ENCODE data around the gene CD81. TPM values are rescaled to one million over a fixed set of nuclear protein-coding genes. Genes with fewer than 3 reads are reported as not detected.

The CD81 gene
- total RNA-seq, 1 donor from 2014 or later, result 299 TPM

DNA sequence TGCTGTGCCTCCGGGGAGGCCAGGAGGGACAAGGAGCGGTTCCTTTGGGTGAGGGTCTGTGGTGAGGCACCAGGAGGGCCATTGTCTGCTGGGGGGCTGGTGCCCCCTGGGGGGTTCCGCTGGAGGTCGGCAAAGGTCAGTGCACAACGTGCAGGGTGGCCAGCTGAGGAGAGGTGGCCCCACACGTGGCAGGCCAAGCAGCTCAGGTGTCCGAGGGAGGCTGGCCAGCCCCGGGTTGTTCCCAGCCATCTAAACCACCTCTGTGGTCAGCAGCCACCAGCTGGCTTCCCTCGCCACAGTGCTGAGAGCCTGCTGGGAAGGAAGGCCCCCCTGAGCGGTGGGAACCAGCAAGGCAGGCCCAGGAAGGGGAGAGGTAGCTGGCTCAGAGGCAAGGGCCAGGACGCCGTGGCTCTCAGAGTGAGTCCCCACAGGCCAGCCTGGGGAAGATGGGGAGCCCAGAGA, 27.7 kb downstream of the CD81 start:
- DNase-seq, result no peak

GRCh38 chr11:2406451-2406850, 29.3 kb downstream of the CD81 start:
- DNase-seq, result no peak

GRCh38 chr11:2406878-2407410, 29.8 kb downstream of the CD81 start:
- no peak for DNase-seq

DNA sequence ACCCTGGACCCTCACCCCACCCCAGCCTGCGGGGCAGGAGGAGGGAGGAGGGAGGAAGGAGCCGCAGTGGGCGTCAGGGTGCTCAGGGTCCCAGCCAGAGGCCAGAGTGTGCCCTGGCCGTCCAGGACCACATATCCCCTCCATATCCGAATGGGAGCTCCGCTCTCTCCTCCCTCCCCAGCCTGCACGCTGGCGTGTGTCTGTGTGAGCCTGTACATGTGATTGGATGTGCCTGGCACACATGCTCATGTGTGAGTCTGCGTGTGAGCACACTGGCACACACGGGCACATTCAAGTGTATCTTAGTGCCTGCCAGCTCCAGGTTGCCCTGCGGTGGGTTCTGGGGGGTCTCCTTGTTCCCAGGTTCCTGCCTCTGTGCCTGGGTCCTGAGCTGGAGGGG, 31.6 kb downstream of the CD81 start:
- no peak for DNase-seq

DNA sequence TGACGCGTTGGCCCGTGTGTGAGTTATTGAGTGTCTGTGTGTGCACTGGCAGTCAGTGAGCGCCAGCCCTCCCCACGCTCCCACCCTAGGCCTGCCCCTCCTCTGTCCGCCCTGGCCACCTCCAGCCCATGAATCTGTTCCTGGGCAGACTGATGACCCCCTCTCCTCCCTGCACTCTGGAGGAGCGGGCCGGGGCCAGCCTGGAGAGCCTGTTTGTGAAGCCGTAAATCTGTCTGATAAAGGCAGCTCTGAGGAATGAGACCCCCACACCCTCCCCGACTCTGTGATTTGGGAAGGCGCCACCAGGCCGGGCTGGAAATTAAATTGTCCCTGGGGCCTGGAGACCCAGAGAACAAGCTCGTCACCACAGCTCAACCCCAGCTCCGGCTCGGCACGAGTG, 32.0 kb downstream of the CD81 start:
- DNase-seq, result no peak

DNA sequence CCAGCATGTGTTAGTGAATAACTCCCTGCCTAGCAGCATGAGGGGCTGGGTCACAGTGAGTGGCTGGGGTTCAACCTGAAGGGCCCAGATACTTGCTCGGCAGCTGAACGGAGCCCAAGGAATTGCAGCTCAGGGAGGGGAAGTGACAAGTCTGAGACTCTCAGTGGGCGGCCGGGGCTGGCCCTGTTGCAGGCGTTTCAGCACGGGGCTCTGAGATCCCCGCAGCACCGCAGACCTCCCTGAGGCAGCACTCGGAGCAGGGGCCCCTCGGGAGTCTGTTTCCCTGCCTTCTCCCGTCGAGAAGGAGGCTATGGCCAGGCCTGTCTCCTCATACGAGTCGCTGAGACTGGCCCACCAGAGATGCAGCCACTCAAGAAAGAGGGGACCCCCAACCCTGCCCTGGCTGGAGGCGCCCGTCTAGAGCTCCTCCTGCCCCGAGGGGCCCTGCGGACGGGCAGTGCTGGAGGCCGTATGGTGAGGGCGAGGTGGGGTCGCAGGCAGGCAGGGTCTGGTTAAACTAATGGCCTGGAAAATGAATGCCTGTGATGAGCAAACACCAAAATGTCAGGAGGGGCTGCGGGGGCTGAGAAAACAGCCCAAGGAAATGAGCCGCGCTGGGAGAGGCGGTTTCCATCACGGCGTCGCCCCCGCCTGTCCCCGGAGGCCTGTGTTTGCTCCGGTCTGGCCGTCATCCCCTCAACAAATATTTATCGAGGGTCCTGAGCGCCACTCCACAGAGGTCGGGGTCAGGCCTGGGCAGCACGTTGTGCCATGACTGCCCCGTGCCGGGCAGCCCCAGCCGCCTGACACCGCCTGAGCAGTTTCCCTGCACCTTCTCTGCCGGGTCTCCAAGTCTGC, 32.7 kb downstream of the CD81 start:
- DNase-seq, result no peak

GRCh38 chr11:2410616-2411015, 33.5 kb downstream of the CD81 start:
- no peak for DNase-seq

- no peak for DNase-seq
These were observed 34.6 kb downstream of the CD81 start for GRCh38 chr11:2411446-2412305.

GRCh38 chr11:2412323-2412722, 35.2 kb downstream of the CD81 start:
- no peak for DNase-seq

DNA sequence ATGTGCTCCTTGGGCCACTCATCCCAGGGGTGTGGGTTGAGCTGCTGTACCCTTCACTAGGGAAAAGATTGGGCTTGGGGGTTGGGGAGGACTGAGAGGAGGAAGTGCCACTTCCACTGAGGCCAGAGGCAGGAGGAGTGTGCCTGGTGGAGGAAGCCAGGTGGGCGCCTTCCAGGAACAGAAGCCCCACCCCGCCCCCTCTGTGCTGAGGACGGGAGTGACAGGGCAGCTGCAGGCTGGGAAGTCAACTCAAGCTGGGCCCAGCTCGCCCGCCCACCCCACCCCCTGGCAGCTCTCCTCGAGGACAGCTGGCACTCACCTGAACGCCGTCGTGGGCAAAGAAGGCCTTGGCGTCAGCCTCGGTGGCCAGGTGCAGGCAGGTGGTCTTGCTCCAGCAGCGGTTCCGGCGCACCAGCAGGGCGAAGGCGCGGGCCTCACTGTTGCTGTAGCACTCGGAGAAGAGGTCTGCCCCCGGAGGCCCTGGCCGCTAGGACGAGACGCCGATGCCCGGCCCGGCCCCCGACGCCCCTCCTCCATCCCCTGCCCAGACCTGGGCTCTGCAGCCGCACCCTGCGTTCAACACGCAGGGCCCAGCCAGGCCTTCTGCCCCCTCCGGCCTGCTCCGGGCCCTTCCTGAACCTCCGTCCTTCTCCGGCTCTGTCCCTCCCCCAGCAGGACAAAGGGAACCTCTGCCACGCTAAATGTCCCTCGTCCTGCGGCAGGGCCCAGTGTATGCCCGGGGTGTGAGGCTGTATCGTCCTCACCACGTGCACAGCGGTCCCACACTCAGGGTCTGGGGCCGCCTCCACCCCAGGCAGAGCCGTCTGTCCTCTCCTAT, 36.9 kb downstream of the CD81 start:
- DNase-seq, result no peak

DNA sequence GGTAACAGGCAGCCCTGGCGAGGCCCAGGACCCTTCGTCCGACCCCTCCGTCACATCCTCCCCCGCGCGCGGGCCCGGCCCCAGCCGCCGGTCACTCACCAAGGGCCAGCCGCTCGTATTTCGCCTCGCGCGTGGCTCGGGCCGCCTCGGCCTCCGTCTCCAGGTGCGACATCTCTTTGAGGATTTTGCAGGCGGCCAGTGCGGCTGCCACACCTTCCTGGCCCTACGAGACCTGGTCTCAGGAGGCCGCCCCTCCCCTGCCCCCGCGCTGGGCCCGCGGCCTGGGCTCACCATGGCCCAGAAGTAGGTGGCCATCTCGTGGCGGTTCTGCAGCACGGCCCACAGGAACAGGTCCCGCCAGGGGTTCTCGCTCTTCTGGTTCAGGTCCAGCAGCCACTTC, 37.5 kb downstream of the CD81 start:
- DNase-seq, result no peak

GRCh38 chr11:2415171-2415570, 38.1 kb downstream of the CD81 start:
- no peak for DNase-seq

DNA sequence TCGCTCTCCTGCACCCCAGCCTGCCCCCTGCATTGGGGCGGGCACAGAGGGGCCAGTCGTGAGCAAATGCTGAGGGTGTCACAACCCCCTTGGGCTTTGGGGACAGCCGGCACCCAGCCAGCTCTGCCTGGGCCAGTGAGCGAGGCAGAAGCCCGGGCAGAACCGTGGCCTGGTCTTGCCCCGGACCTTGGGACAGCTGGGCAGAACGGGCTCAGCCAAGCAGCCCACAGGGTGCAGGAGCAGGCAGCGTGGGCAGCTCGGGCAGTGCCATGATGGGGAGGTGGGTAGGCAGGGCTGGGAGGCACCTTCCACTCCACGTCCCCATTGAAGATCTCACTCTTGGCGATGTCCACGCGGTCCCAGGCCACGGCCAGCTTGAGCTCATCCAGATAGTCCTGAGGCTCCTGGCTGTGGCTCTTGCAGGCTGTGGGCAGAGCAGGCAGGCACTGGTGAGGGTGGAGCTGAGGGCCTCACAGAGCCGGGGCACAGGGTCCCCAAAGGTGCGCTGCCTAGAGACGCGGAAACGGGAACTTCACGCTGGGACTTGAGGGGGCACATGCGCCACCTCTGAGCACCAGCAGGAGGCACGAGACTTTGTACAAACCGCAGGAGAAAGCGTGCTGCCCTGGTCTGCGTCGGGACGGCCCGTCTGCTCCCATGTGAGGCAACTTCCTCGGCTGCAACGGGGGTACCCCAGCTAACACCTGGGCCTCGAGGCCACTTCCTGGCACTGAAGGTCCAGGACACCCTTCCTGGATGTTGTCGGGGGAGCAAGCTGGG, 38.7 kb downstream of the CD81 start:
- no peak for DNase-seq

DNA sequence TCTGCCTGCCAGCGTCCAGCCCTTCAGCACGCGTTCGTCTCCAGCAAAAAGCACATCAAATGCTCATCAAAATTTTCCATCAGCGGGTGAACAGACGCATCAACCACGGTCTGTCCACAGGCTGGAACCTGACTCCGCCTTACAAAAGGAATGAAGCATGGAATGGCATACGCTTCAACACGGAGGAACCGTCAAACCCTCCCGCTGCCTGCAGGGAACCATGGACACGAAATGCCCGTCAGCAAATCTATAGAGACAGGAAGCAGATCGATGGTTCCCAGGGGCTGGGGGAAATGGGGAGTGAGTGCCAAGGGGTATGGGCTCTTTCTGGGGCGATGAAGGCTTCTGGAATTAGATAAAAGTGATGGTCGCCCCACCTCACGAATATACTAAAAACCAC, 39.7 kb downstream of the CD81 start:
- DNase-seq, result no peak

DNA sequence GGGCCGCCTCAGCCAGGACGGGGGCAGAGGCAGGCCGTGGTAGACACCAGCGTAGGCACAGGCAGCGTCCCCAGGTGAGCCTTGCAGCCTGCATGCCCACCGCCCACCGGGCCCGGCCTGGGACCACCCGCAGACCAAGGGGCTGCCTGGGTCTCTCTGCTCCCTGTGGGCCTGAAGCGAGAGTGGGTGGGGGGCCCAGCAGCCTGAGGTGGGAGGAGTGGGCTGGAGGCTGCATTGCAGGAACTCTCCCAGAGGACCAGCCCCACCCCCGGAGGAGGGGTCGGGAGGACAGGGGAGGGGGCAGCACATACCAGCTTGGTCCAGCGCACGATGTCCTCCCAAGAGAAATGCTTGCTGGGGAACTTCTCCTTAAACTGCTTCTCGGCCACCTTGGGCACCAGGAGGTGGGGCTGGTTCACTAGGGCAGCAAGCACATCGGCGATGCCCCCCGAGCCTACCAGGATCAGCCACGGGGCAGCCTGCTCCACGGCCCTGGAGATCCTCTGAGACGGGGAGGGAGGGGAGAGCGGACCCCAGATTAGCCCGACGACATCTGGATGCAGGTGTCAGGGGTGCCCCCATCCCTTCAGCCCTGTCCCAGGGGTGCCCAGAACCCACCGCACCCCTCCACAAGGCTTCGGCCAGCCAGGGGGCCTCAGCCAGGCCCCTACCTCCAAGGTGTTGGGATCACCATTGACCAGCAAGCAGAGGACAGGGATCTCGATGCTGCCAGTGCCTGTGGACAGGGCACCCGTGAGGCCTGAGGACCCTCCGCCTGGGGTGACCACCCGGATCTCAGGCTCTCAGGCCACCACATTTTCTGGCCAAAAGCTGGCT, 41.0 kb downstream of the CD81 start:
- no peak for DNase-seq

GRCh38 chr11:2418693-2419360, 41.7 kb downstream of the CD81 start:
- no peak for DNase-seq

DNA sequence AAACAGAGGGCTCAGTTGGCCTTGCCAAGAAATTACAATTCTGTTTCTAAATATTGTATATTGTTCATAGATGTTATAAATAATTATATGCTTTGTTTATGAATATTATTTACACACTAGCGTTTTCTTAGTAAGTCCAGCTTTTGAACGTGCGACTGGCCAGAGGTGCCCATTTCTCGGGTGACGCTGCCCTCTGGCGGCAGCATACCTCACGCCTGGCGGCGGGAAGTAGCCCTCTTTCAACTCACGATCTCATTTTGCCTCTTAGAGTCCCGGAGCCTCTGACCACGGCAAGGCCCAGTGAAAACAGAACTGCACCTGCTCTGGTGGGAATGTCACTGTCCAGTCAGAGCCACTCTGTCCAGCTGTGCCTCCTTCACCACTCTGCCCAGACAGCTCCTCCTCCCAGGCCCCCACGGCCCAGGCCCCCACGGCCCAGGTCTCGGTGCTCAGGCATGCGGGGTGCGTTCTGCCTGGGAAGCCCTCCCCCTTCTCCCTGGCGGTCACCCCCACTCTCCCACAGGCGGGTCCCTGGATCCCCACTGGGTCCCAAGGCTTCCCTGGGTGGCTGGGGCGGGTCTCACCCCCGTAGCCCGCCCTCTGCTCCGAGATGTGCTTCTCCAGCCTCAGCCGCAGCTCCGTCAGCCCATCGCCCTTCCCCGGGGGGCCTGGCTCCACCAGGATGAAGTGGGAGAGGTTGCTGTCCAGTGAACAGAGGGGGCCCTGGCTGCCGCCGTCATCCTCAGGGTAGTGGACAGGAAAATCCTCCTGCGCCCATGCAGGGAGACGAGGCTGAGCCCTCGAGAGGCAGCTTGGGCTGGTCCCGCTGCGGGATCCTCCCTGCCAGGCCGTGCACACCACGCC, 42.8 kb downstream of the CD81 start:
- peak; percentile 49 for DNase-seq

DNA sequence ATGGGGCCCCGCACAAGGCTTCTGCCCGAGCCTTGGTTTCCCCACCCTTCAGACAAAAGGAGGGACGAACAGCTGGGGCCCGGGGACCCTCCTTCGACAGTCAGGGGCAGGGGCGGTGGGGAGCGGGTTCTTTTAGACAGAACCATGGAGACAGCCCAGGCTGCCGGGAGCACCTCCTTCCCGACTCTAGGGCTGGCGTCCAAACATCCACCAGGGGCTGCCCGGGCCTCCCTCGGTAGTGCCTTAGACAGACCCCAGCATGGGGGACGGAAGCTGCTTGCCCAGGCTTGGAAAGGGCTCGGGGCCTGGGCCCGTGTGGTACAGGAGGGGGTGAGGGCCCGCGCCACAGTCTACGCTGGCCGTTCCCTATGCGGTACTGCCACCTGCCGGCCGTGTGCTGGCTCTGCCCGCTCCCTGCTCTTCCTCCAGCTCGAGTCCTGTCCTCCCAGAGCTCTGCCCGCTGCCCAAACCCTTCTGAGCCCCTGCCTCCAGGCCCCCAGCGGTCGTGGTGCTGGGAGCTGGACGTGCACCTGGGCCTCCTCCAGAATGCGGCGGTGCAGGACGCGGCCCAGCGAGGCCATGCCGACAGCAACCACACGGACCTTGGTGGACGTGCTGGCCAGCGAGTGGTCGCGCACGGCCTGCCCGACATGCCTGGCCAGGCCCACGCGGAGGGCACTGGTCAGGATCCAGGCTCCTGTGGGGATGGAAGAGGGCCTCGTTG, 43.6 kb downstream of the CD81 start:
- DNase-seq, result peak; percentile 55

All from skin of body (tissue), 2 donors.